K562 (cell line): ENCODE data around the gene FTHL17. TPM values are rescaled to one million over a fixed set of nuclear protein-coding genes. Genes with fewer than 3 reads are reported as not detected.

Experiments
- ATAC-seq: fragments of 200-7000 bp; cut with Tn5 transposase; 3 replicates; pipeline ENCODE4 v1.9.1; 2020; ENCODE audit warnings: moderate library complexity
- BruUV-seq: library from RNA; stranded (reverse); fragments of 400-500 nt; replicated peaks from 2 replicates; lab custom pipeline; 2021; lab: Mats Ljungman, UMichigan
- CTCF ChIA-PET: fragments of 300-600 bp; formaldehyde crosslinking; extraction: SDS; loops from one replicate; lab custom pipeline; 2021; ENCODE audit warnings: low intra/inter-chr PET ratio; lab: Yijun Ruan, JAX
- POLR2A ChIA-PET: fragments of 300-600, 350-650 bp; sonication (Branson Sonifier 250); formaldehyde crosslinking; extraction: SDS; loops from one replicate; lab custom pipeline; 2021; ENCODE audit warnings: antibody characterized with exemption, inconsistent platforms; lab: Yijun Ruan, JAX
- DNase-seq, 4 experiments: peaks; one replicate each; pipeline versions ENCODE4 v3.0.0 to v3.0.0-alpha.2; 2011 to 2018; ENCODE audit warnings: low spot score in 3 of 4, mixed read lengths in 3 of 4; ENCODE audit errors: extremely low read depth in 1 of 4
- FAIRE-seq: peaks from 2 replicates; lab custom pipeline; 2011; peaks lifted over from hg19 to GRCh38; lab: Jason Lieb, UNC
- H2AFZ ChIP-seq: 2 replicates; pipeline ENCODE4 v1.6.0; 2011; ENCODE audit warnings: low read depth, low read length, control low read depth, inconsistent platforms
- H3K27ac ChIP-seq: fragments of 200-600 bp; 3 replicates; pipeline ENCODE4 v1.8.0; 2011; ENCODE audit warnings: low read depth, mild to moderate bottlenecking, control low read depth, inconsistent platforms, low read length, moderate library complexity, mixed read lengths; ENCODE audit errors: extremely low read depth
- H3K27me3 ChIP-seq, 2 experiments: fragments of 300-600 bp in 1 of 2; 2 replicates in 1 of 2; 3 replicates in 1 of 2; pipeline versions ENCODE4 v1.6.0 to v1.8.0; 2011; ENCODE audit warnings: inconsistent platforms in 2 of 2, low read length in 2 of 2, mild to moderate bottlenecking in 1 of 2, mixed read lengths in 1 of 2, moderate library complexity in 1 of 2; ENCODE audit not compliant: control insufficient read depth in 2 of 2, insufficient read depth in 2 of 2
- H3K36me3 ChIP-seq: fragments of 300-600 bp; 3 replicates; pipeline ENCODE4 v1.8.0; 2011; ENCODE audit warnings: mild to moderate bottlenecking, low read length, inconsistent platforms; ENCODE audit not compliant: control insufficient read depth, insufficient read depth
- H3K4me1 ChIP-seq, 2 experiments: fragments of 200-600 bp in 1 of 2; replicated peaks in 1 of 2; 2 replicates in 1 of 2; 3 replicates in 1 of 2; pipeline versions ENCODE4 v1.5.1 to v1.8.0; 2011; ENCODE audit warnings: inconsistent platforms in 2 of 2, low read length in 2 of 2, mild to moderate bottlenecking in 1 of 2, mixed read lengths in 1 of 2, moderate library complexity in 1 of 2; ENCODE audit not compliant: control insufficient read depth in 2 of 2, insufficient read depth in 2 of 2
- H3K4me2 ChIP-seq: 2 replicates; pipeline ENCODE4 v1.6.1; 2011; ENCODE audit warnings: low read length, control low read depth, inconsistent platforms, mixed read lengths; ENCODE audit not compliant: insufficient read depth
- H3K4me3 ChIP-seq: fragments of 200-600 bp; sonication (generic), shearing (Covaris generic); 2 replicates; pipeline ENCODE4 v1.5.1; 2016; ENCODE audit warnings: control low read depth, inconsistent platforms
- H3K79me2 ChIP-seq: fragments of 200-600 bp; 3 replicates; pipeline ENCODE4 v1.8.0; 2011; ENCODE audit warnings: low read length, inconsistent platforms; ENCODE audit not compliant: control insufficient read depth, insufficient read depth
- H3K9ac ChIP-seq, 2 experiments: 2 replicates each; pipeline versions ENCODE4 v1.6.0 to v1.6.1; 2011; ENCODE audit warnings: low read depth in 2 of 2, low read length in 2 of 2, control low read depth in 1 of 2, inconsistent platforms in 1 of 2, mild to moderate bottlenecking in 1 of 2, mixed read lengths in 1 of 2; ENCODE audit not compliant: insufficient read depth in 1 of 2
- H3K9me1 ChIP-seq: one replicate; pipeline ENCODE4 v1.6.0; 2011; ENCODE audit warnings: inconsistent platforms, mild to moderate bottlenecking, low read length, moderate library complexity; ENCODE audit not compliant: control insufficient read depth, insufficient read depth
- H3K9me3 ChIP-seq: replicated peaks from 2 replicates; pipeline ENCODE4 v1.5.1; 2011; ENCODE audit warnings: low read depth, low read length, inconsistent platforms; ENCODE audit not compliant: control insufficient read depth, insufficient read depth
- H4K20me1 ChIP-seq: replicated peaks from 2 replicates; pipeline ENCODE4 v1.6.1; 2011; ENCODE audit warnings: low read length, inconsistent platforms, mixed read lengths; ENCODE audit not compliant: control insufficient read depth, insufficient read depth
- BCOR ChIP-seq: fragments of 450-650 bp; IDR thresholded peaks from 2 replicates; pipeline ENCODE4 v1.6.1; 2016
- CBFA2T2 ChIP-seq: fragments of 450-650 bp; conservative IDR thresholded peaks from 2 replicates; pipeline ENCODE4 v1.6.1; 2017; ENCODE audit warnings: mild to moderate bottlenecking
- DDX20 ChIP-seq: fragments of 450-650 bp; IDR thresholded peaks from 2 replicates; pipeline ENCODE4 v1.6.1; 2016; ENCODE audit warnings: missing genetic modification characterization, low read depth, mild to moderate bottlenecking, missing compliant biosample characterization, moderate library complexity
- EGR1 ChIP-seq: fragments of 450-650 bp; conservative IDR thresholded peaks from 2 replicates; pipeline ENCODE4 v1.6.1; 2017; ENCODE audit warnings: mild to moderate bottlenecking
- GATA2 ChIP-seq: sonication (generic); formaldehyde crosslinking; IDR thresholded peaks from 2 replicates; pipeline ENCODE4 v1.4.0; 2020; ENCODE audit warnings: mild to moderate bottlenecking, missing genetic modification reagents
- HCFC1 ChIP-seq: IDR thresholded peaks from 2 replicates; pipeline ENCODE4 v1.6.1; 2012; ENCODE audit warnings: low read depth, low read length, improper control_type of control experiment
- SAFB ChIP-seq: fragments of 200-400 bp; formaldehyde crosslinking; IDR thresholded peaks from 2 replicates; pipeline ENCODE4 v1.6.1; 2017; ENCODE audit warnings: low read depth, low read length, borderline replicate concordance
- WGBS: fragments of 100-300 bp; shearing (Covaris generic); methylation state at CpG from one replicate; pipeline ENCODE4 v1.1.6; 2016; ENCODE audit warnings: low coverage, mixed read lengths; ENCODE audit not compliant: insufficient coverage; ENCODE audit errors: missing lambda C conversion rate; 5-methylcytosine and 5-hydroxymethylcytosine counted together
- in situ Hi-C: fragments of 300-500 bp; cut with MboI; formaldehyde crosslinking; loops from 4 replicates; pipeline ENCODE4 v1.15.0; 2018; ENCODE audit warnings: inconsistent platforms, mixed read lengths
- intact Hi-C: fragments of 100-400 bp; cut with micrococcal nuclease; formaldehyde crosslinking; loops from 2 replicates; pipeline ENCODE4 v1.14.2; 2022
- polyA plus RNA-seq, 8 experiments: library from polyadenylated mRNA; depleted of rRNA in 4 of 8; stranded (reverse) in 5 of 8; unstranded in 3 of 8; fragments of >200 nt; fragmentation: Nextera tagmentation in 2 of 8; fragmentation: Illumina TruSeq in 1 of 8; extraction: Ambion mirVana in 2 of 8; extraction: Trizol in 1 of 8; gene quantifications; 2 replicates each; pipeline versions ENCODE4 v1.2.1 to v1.2.3, GENCODE V29; 2011 to 2014; ENCODE audit warnings: inconsistent platforms in 1 of 8, missing spikeins in 1 of 8
- total RNA-seq, 7 experiments: library from RNA; depleted of rRNA in 6 of 7; stranded (reverse); fragments of >200 nt in 6 of 7; fragmentation: Illumina TruSeq in 2 of 7; extraction: Trizol in 2 of 7; gene quantifications; 2 replicates each; pipeline versions ENCODE4 v1.2.1 to v1.2.3, GENCODE V29; 2011 to 2021; ENCODE audit warnings: low replicate concordance in 1 of 7
- TF ChIP-seq, protein P1 (sequence below): fragments of 150-350 bp; conservative IDR thresholded peaks from 2 replicates; pipeline ENCODE4 v1.6.1; 2014; ENCODE audit warnings: low read length
- TF ChIP-seq, protein P2 (sequence below): sonication (generic); formaldehyde crosslinking; IDR thresholded peaks from 2 replicates; pipeline ENCODE4 v1.8.0; 2023; ENCODE audit warnings: mild to moderate bottlenecking, missing genetic modification reagents
- TF ChIP-seq, protein P3 (sequence below): fragments of 250-450 bp; sonication (Bioruptor Pico); IDR thresholded peaks from 2 replicates; pipeline ENCODE4 v1.5.0; 2020; ENCODE audit warnings: mild to moderate bottlenecking, borderline replicate concordance
- TF ChIP-seq, protein P4 (sequence below): fragments of 450-650 bp; formaldehyde crosslinking; IDR thresholded peaks from 2 replicates; pipeline ENCODE4 v1.4.0; 2020; ENCODE audit warnings: mild to moderate bottlenecking, moderate library complexity
- TF ChIP-seq, protein P5 (sequence below): fragments of 200-400 bp; formaldehyde crosslinking; IDR thresholded peaks from 2 replicates; pipeline ENCODE4 v1.6.1; 2017; ENCODE audit warnings: mild to moderate bottlenecking, low read depth, low read length, moderate library complexity

The FTHL17 gene
- total and polyA plus RNA-seq, 9 of the 15 experiments (the other 6 are each of a cell fraction or from before 2014, with no cell fraction given): not detected

DNA sequence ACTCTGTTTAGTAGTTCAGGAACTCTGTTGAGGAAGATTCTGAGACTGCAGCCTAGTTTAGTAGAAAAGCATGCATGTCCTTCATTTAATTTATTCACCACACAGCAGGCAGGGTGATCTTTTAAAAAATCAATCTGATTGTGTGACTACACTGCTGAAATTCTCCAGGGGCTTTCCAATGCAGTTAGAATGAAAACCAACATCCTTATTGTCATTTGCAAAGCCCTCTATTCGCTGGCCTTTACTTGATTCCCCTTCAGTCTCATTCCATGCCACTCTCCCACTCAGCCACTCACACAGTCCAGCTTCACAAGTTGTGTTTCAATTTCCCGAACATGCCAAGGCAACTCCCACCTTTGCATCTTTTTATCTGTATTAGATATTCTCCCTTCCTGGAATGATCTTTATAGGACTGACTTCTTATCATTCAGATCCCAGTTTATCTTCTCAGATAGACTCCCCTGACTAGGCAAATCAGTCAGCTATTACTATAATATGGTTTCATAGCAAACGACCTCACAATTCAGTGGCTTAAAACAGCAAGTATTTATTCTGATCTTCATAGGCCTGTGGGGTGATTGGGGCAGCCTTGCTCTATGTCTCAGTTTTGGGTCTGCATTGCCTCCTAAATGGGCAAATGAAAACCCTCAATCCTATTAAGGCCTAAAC lies 21.3 kb upstream of the FTHL17 start:
- CTCF ChIA-PET: no interaction called here
- H4K20me1 ChIP-seq: no peaks in the 10 kb centered on the region
- H3K4me3 ChIP-seq: no peak overlapping the region
- no peaks in the 10 kb centered on the region for H3K79me2 ChIP-seq
- H3K4me1 ChIP-seq: no peaks in the 10 kb centered on the region
- H3K4me2 ChIP-seq: no peak overlapping the region
- 0% methylated on average over 3 of the region's 3 CpGs for WGBS
- H3K9me1 ChIP-seq: no peaks in the 10 kb centered on the region
- ATAC-seq: no peak
- no peak overlapping the region for H3K27ac ChIP-seq
- no peak overlapping the region for H2AFZ ChIP-seq
- no peaks in the 10 kb centered on the region for H3K36me3 ChIP-seq
- BruUV-seq: no TSS peak
- in situ Hi-C loops: no loop called here
- POLR2A ChIA-PET: no interaction called here
- H3K27me3 ChIP-seq: peaks cover 0 to 6% of the 10 kb centered on the region in 2 experiments; a peak in 3 of 5 replicates
- no peak for FAIRE-seq
- H3K9me3 ChIP-seq: no peaks in the 10 kb centered on the region
- intact Hi-C loops: no loop called here
- H3K9ac ChIP-seq: no peak overlapping the region
- DNase-seq: no peak
- no peak for TF ChIP-seq EGR1
- TF ChIP-seq, protein P1, sequence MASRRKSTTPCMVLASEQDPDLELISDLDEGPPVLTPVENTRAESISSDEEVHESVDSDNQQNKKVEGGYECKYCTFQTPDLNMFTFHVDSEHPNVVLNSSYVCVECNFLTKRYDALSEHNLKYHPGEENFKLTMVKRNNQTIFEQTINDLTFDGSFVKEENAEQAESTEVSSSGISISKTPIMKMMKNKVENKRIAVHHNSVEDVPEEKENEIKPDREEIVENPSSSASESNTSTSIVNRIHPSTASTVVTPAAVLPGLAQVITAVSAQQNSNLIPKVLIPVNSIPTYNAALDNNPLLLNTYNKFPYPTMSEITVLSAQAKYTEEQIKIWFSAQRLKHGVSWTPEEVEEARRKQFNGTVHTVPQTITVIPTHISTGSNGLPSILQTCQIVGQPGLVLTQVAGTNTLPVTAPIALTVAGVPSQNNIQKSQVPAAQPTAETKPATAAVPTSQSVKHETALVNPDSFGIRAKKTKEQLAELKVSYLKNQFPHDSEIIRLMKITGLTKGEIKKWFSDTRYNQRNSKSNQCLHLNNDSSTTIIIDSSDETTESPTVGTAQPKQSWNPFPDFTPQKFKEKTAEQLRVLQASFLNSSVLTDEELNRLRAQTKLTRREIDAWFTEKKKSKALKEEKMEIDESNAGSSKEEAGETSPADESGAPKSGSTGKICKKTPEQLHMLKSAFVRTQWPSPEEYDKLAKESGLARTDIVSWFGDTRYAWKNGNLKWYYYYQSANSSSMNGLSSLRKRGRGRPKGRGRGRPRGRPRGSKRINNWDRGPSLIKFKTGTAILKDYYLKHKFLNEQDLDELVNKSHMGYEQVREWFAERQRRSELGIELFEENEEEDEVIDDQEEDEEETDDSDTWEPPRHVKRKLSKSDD: no peak
- no peak for TF ChIP-seq SAFB
- TF ChIP-seq HCFC1: no peak
- TF ChIP-seq, protein P2, sequence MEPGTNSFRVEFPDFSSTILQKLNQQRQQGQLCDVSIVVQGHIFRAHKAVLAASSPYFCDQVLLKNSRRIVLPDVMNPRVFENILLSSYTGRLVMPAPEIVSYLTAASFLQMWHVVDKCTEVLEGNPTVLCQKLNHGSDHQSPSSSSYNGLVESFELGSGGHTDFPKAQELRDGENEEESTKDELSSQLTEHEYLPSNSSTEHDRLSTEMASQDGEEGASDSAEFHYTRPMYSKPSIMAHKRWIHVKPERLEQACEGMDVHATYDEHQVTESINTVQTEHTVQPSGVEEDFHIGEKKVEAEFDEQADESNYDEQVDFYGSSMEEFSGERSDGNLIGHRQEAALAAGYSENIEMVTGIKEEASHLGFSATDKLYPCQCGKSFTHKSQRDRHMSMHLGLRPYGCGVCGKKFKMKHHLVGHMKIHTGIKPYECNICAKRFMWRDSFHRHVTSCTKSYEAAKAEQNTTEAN (CRISPR knock-in tag): no peak
- TF ChIP-seq, protein P3, sequence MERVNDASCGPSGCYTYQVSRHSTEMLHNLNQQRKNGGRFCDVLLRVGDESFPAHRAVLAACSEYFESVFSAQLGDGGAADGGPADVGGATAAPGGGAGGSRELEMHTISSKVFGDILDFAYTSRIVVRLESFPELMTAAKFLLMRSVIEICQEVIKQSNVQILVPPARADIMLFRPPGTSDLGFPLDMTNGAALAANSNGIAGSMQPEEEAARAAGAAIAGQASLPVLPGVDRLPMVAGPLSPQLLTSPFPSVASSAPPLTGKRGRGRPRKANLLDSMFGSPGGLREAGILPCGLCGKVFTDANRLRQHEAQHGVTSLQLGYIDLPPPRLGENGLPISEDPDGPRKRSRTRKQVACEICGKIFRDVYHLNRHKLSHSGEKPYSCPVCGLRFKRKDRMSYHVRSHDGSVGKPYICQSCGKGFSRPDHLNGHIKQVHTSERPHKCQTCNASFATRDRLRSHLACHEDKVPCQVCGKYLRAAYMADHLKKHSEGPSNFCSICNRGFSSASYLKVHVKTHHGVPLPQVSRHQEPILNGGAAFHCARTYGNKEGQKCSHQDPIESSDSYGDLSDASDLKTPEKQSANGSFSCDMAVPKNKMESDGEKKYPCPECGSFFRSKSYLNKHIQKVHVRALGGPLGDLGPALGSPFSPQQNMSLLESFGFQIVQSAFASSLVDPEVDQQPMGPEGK: no peak
- no peak for TF ChIP-seq DDX20 (tag)
- TF ChIP-seq GATA2 (CRISPR knock-in tag): no peak
- TF ChIP-seq, protein P4, sequence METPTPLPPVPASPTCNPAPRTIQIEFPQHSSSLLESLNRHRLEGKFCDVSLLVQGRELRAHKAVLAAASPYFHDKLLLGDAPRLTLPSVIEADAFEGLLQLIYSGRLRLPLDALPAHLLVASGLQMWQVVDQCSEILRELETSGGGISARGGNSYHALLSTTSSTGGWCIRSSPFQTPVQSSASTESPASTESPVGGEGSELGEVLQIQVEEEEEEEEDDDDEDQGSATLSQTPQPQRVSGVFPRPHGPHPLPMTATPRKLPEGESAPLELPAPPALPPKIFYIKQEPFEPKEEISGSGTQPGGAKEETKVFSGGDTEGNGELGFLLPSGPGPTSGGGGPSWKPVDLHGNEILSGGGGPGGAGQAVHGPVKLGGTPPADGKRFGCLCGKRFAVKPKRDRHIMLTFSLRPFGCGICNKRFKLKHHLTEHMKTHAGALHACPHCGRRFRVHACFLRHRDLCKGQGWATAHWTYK: no peak
- TF ChIP-seq, protein P5, sequence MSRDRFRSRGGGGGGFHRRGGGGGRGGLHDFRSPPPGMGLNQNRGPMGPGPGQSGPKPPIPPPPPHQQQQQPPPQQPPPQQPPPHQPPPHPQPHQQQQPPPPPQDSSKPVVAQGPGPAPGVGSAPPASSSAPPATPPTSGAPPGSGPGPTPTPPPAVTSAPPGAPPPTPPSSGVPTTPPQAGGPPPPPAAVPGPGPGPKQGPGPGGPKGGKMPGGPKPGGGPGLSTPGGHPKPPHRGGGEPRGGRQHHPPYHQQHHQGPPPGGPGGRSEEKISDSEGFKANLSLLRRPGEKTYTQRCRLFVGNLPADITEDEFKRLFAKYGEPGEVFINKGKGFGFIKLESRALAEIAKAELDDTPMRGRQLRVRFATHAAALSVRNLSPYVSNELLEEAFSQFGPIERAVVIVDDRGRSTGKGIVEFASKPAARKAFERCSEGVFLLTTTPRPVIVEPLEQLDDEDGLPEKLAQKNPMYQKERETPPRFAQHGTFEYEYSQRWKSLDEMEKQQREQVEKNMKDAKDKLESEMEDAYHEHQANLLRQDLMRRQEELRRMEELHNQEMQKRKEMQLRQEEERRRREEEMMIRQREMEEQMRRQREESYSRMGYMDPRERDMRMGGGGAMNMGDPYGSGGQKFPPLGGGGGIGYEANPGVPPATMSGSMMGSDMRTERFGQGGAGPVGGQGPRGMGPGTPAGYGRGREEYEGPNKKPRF: no peak
- no peak for TF ChIP-seq BCOR
- no peak for TF ChIP-seq CBFA2T2
